DLD1 (cell line): Measurements from ENCODE around the gene ABHD18.
"Not testable (repeated sequence)": the region's sequence is repeated elsewhere in the genome, so short reads cannot be mapped to it uniquely, and the experiment has no call there.

ENCODE experiments used
- in situ Hi-C: cut with HindIII; loops from 2 replicates; pipeline ENCODE4 v1.10.0; 2017; ENCODE audit warnings: low sequenced_read_pairs

Gene ABHD18

GRCh38 chr4:127965062-127965802 lies at the start of gene ABHD18, which contains the start of gene MFSD8:
TSS of gene ABHD18 (plus strand) at chr4:127965406. CDS start at chr4:127982956, 17,550 bp downstream.
TSS of gene MFSD8 (minus strand) at chr4:127965173. CDS start at chr4:127965133, 40 bp downstream.
- in situ Hi-C loops, result no loop called here

GRCh38 chr4:127916512-127916911 lies 48.7 kb upstream of the ABHD18 start:
- in situ Hi-C loops, result no loop called here

- in situ Hi-C loops, result no loop called here
Measured at GRCh38 chr4:127917151-127917550, 48.1 kb upstream of the ABHD18 start.

- in situ Hi-C loops, result no loop called here
Measured at GRCh38 chr4:127920521-127920920, 44.7 kb upstream of the ABHD18 start.

- in situ Hi-C loops, result no loop called here
Measured at GRCh38 chr4:127922226-127922625, 43.0 kb upstream of the ABHD18 start.

GRCh38 chr4:127925720-127926119 lies 39.5 kb upstream of the ABHD18 start:
- in situ Hi-C loops, result not testable (repeated sequence)

- in situ Hi-C loops, result no loop called here
Measured at GRCh38 chr4:127930175-127930574, 35.0 kb upstream of the ABHD18 start.

GRCh38 chr4:127931836-127932235 lies 33.4 kb upstream of the ABHD18 start:
- in situ Hi-C loops, result not testable (repeated sequence)

GRCh38 chr4:127936974-127937373 lies 28.2 kb upstream of the ABHD18 start:
- in situ Hi-C loops, result no loop called here

- in situ Hi-C loops, result no loop called here
Measured at GRCh38 chr4:127957105-127957504, 8.1 kb upstream of the ABHD18 start.

GRCh38 chr4:127959794-127960193 lies 5.4 kb upstream of the ABHD18 start:
- in situ Hi-C loops, result no loop called here

GRCh38 chr4:127963633-127964398 lies 1.4 kb upstream of the ABHD18 start:
- in situ Hi-C loops, result not testable (repeated sequence)

- in situ Hi-C loops, result not testable (repeated sequence)
Measured at GRCh38 chr4:127964426-127965061, 662 bp upstream of the ABHD18 start.

- in situ Hi-C loops, result no loop called here
Measured at GRCh38 chr4:127965803-127966175, 583 bp downstream of the ABHD18 start.

- in situ Hi-C loops, result no loop called here
Measured at GRCh38 chr4:127967141-127967775, 2.1 kb downstream of the ABHD18 start.

- in situ Hi-C loops, result no loop called here
Measured at GRCh38 chr4:127968586-127968985, 3.4 kb downstream of the ABHD18 start.

GRCh38 chr4:127970925-127971324 lies 5.7 kb downstream of the ABHD18 start:
- in situ Hi-C loops, result not testable (repeated sequence)

GRCh38 chr4:127975121-127975770 lies 10.0 kb downstream of the ABHD18 start:
- in situ Hi-C loops, result no loop called here

- in situ Hi-C loops, result no loop called here
Measured at GRCh38 chr4:127978930-127979329, 13.7 kb downstream of the ABHD18 start.

- in situ Hi-C loops, result no loop called here
Measured at GRCh38 chr4:127982445-127982844, 17.2 kb downstream of the ABHD18 start.

GRCh38 chr4:127985989-127986388 lies 20.8 kb downstream of the ABHD18 start:
- in situ Hi-C loops, result no loop called here
